CD4-positive, alpha-beta T cell (primary cell): ENCODE results near the gene AHNAK. TPM values are rescaled to one million over a fixed set of nuclear protein-coding genes. Genes with fewer than 3 reads are reported as not detected.

Experiments
- ATAC-seq: fragments of 200-7000 bp; cut with Tn5 transposase; one replicate; pipeline ENCODE4 v1.10.0; 2022; ENCODE audit warnings: mild to moderate bottlenecking; ENCODE audit not compliant: poor library complexity
- CTCF ChIA-PET: fragments of 350-600 bp; sonication (Branson Sonifier 250); formaldehyde crosslinking; loops from one replicate; lab custom pipeline; 2021; ENCODE audit warnings: antibody characterized with exemption, inconsistent platforms; lab: Charles Lee
- POLR2A ChIA-PET: fragments of 350-600 bp; sonication (Branson Sonifier 250); formaldehyde crosslinking; loops from one replicate; lab custom pipeline; 2021; ENCODE audit warnings: antibody characterized with exemption, inconsistent platforms; lab: Charles Lee
- DNase-seq, 14 experiments: peaks; one replicate each; pipeline ENCODE4 v3.0.0-alpha.2; 2013 to 2020; ENCODE audit warnings: mixed read lengths in 2 of 14
- H3K27ac ChIP-seq, 2 donors: one replicate each; pipeline versions ENCODE4 v1.5.1 to v1.7.0; 2013; ENCODE audit warnings: low read length in 2 of 2, low read depth in 1 of 2, mild to moderate bottlenecking in 1 of 2
- H3K27me3 ChIP-seq, 2 experiments: 1 replicate in 1 of 2; 2 replicates in 1 of 2; pipeline versions ENCODE4 v1.6.1 to v1.7.0; 2013; ENCODE audit warnings: low read length in 2 of 2, control low read depth in 1 of 2, mild to moderate bottlenecking in 1 of 2, moderate library complexity in 1 of 2; ENCODE audit not compliant: insufficient read depth in 2 of 2, control insufficient read depth in 1 of 2
- H3K36me3 ChIP-seq: one replicate; pipeline ENCODE4 v1.6.1; 2013; ENCODE audit warnings: low read length, control low read depth; ENCODE audit not compliant: insufficient read depth
- H3K4me1 ChIP-seq: one replicate; pipeline ENCODE4 v1.6.1; 2013; ENCODE audit warnings: low read length, control low read depth; ENCODE audit not compliant: insufficient read depth
- H3K4me3 ChIP-seq: one replicate; pipeline ENCODE4 v1.5.1; 2013; ENCODE audit warnings: mild to moderate bottlenecking, low read length, moderate library complexity
- H3K9me3 ChIP-seq, 2 experiments: 1 replicate in 1 of 2; 2 replicates in 1 of 2; pipeline versions ENCODE4 v1.6.1 to v1.7.0; 2013; ENCODE audit warnings: low read length in 2 of 2, mild to moderate bottlenecking in 2 of 2, control low read depth in 1 of 2, moderate library complexity in 1 of 2; ENCODE audit not compliant: control insufficient read depth in 1 of 2, insufficient read depth in 1 of 2
- H3K27ac Mint-ChIP-seq: one replicate; pipeline ENCODE4 v1.8.0; 2020; ENCODE audit warnings: mixed read lengths
- H3K27me3 Mint-ChIP-seq: one replicate; pipeline ENCODE4 v1.8.0; 2021; ENCODE audit warnings: mixed read lengths
- H3K36me3 Mint-ChIP-seq: one replicate; pipeline ENCODE4 v1.8.0; 2021; ENCODE audit warnings: low read depth, mixed read lengths
- H3K4me1 Mint-ChIP-seq: one replicate; pipeline ENCODE4 v1.8.0; 2021; ENCODE audit warnings: low read depth, mixed read lengths
- H3K4me3 Mint-ChIP-seq: one replicate; pipeline ENCODE4 v1.8.0; 2020; ENCODE audit warnings: mild to moderate bottlenecking, mixed read lengths
- H3K9me3 Mint-ChIP-seq: one replicate; pipeline ENCODE4 v1.8.0; 2020; ENCODE audit warnings: mixed read lengths
- intact Hi-C, 2 experiments: fragments of 100-400 bp; cut with DNase I in 1 of 2; cut with micrococcal nuclease in 1 of 2; formaldehyde crosslinking; loops; one replicate each; pipeline versions ENCODE4 v1.15.1 to v1.9.0; 2023 to 2025; cut with DNase I, micrococcal nuclease
- total RNA-seq, 174 experiments: library from RNA in 2 of 174; stranded (reverse) in 2 of 174; gene quantifications; one replicate each; pipeline ENCODE4 v1.2.3 and lab custom pipeline; 2021 to 2026
- TF ChIP-seq, protein P1 (sequence below): fragments of 200-600 bp; IDR thresholded peaks from one replicate; pipeline ENCODE4 v1.8.0; 2022; ENCODE audit warnings: antibody characterized with exemption, mild to moderate bottlenecking

The AHNAK gene
- total RNA-seq, 2 experiments from 2014 or later, result 320 to 332 TPM

DNA sequence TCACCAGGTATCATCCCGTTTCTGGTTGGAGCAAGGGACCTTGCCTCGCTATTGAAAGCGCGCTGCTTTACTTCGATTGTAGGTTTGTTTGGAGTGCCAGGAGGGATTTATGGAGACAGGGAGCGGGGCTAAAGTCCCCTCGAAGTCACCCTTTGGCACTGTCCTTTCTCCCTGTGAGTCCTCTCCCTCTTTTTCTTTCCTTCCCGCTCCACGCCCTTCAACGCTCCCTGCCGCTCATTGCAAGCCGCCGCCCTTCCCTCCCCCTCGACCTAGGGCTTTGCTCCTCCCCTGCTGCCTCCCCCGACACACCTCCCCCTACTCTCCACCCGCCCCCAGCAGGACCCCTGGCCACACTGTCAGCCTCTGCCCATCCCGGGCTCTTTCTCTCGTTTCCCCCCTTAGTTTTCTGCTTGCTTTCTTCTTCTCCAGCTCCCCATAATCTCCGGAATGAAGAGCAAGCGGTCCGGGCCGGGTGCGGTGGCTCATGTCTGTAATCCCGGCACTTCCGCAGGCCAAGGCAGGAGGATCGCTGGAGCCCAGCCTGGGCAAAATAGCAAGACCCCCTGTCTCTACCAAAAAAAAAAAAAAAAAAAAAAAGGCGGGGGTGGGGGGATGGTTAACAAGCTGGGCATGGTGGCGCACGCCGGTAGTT, 41.0 kb downstream of the AHNAK start:
- H3K27me3 Mint-ChIP-seq, result peaks cover 14% of the 10 kb centered on the region
- no peak overlapping the region for H3K4me3 ChIP-seq
- CTCF ChIA-PET, result interaction anchor here (0.6 kb wide), 1 partner anchor 880 kb away, joined by 4 read pairs; no protein-coding TSS in a partner anchor
- POLR2A ChIA-PET, result no interaction called here
- TF ChIP-seq, protein P1, sequence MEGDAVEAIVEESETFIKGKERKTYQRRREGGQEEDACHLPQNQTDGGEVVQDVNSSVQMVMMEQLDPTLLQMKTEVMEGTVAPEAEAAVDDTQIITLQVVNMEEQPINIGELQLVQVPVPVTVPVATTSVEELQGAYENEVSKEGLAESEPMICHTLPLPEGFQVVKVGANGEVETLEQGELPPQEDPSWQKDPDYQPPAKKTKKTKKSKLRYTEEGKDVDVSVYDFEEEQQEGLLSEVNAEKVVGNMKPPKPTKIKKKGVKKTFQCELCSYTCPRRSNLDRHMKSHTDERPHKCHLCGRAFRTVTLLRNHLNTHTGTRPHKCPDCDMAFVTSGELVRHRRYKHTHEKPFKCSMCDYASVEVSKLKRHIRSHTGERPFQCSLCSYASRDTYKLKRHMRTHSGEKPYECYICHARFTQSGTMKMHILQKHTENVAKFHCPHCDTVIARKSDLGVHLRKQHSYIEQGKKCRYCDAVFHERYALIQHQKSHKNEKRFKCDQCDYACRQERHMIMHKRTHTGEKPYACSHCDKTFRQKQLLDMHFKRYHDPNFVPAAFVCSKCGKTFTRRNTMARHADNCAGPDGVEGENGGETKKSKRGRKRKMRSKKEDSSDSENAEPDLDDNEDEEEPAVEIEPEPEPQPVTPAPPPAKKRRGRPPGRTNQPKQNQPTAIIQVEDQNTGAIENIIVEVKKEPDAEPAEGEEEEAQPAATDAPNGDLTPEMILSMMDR, result no peak
- no peak overlapping the region for H3K4me3 Mint-ChIP-seq
- H3K9me3 Mint-ChIP-seq, result no peaks in the 10 kb centered on the region
- H3K9me3 ChIP-seq, result no peaks in the 10 kb centered on the region
- ATAC-seq, result no peak
- no peak overlapping the region for H3K27ac ChIP-seq
- DNase-seq, result no peak
- H3K4me1 Mint-ChIP-seq, result no peaks in the 10 kb centered on the region
- no peaks in the 10 kb centered on the region for H3K36me3 Mint-ChIP-seq
- intact Hi-C loops, result no loop called here
- no peaks in the 10 kb centered on the region for H3K36me3 ChIP-seq
- H3K27me3 ChIP-seq, result no peaks in the 10 kb centered on the region
- peaks cover 3% of the 10 kb centered on the region for H3K4me1 ChIP-seq
- no peak overlapping the region for H3K27ac Mint-ChIP-seq

DNA sequence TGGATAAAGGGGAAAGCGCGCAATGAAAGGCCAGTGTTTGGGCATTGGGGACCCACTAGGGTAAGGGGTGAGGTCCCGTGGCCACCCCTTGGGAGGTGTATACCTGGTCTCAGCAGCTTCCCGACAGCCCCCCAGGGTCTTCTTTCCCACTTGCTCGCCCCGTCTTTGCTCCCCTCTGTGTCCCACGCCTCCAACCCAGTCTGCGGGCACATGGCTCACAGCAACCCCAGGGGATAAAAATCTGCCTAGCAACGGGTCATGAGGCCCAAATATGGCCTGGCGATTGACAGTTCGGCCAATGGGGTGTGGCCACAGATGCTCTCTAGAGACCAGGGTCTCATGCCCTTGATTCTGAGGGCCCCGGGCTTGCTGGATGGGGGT, 41.6 kb downstream of the AHNAK start:
- Histone ChIP-seq H3K27ac (no peak overlapping the region), H3K36me3 (no peaks in the 10 kb centered on the region), H3K9me3 (no peaks in the 10 kb centered on the region), H3K4me3 (no peak overlapping the region), H3K4me1 (peaks cover 3% of the 10 kb centered on the region), H3K27me3 (no peaks in the 10 kb centered on the region)
- Mint-ChIP-seq H3K4me1 (no peaks in the 10 kb centered on the region), H3K27me3 (peaks cover 14% of the 10 kb centered on the region), H3K36me3 (no peaks in the 10 kb centered on the region), H3K27ac (no peak overlapping the region), H3K9me3 (no peaks in the 10 kb centered on the region), H3K4me3 (no peak overlapping the region)
- TF ChIP-seq, protein P1, result no peak
- DNase-seq (no peak), ATAC-seq (no peak)
- POLR2A ChIA-PET, result no interaction called here
- intact Hi-C loops, result no loop called here
- CTCF ChIA-PET, result no interaction called here

DNA sequence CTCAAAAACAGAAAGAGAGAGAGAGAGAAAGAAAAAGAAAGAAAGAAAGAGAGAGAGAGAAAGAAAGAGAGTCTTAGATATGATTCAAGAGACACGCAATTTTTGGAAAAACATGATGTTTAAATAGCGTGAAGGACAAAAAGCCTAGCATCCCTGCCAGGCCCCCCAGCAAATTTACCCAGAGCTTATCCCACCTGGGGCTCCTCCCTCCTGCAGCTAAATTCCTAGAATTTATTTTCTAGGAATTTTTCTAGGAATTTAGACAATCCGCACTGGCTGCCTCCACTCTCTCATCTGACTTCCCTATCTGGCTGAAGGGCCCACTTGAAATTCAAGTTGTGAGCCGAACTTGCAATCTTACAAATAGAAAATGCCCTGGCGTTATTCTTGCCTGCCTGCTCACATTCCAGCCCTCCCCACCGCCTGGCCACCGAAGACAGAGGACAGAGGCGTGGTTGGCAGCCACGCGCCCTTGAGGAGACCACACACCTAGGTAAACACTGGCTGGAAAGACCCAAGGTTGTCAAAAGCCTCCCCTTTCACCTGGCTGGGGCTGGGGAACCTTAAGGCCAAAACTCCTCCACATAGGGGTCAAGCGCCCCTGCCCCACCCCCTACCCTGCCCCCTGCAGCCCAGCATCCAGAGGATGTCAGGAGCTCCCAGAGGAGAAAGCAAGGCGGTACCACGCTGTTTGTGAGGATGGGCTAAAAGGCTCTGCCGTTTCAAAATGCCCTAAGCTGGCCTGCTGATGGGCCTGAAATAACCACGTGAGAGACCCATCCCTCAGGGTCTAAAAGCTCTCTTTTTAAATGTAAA, 42.2 kb downstream of the AHNAK start:
- Histone ChIP-seq H3K4me1 (peaks cover 6% of the 10 kb centered on the region), H3K27ac (no peak overlapping the region), H3K4me3 (no peak overlapping the region), H3K27me3 (no peaks in the 10 kb centered on the region), H3K36me3 (no peaks in the 10 kb centered on the region), H3K9me3 (no peaks in the 10 kb centered on the region)
- intact Hi-C loops, result no loop called here
- TF ChIP-seq, protein P1, result no peak
- Mint-ChIP-seq H3K9me3 (no peaks in the 10 kb centered on the region), H3K4me1 (no peaks in the 10 kb centered on the region), H3K36me3 (no peaks in the 10 kb centered on the region), H3K27ac (no peak overlapping the region), H3K27me3 (peaks cover 14% of the 10 kb centered on the region), H3K4me3 (no peak overlapping the region)
- ATAC-seq (no peak), DNase-seq (no peak)
- ChIA-PET CTCF (no interaction called here), POLR2A (no interaction called here)
